CD1c-positive myeloid dendritic cell (primary cell): ENCODE results near the gene PDCD10.

Experiments
- DNase-seq: peaks from one replicate; pipeline ENCODE4 v3.0.0-alpha.2; 2016; ENCODE audit errors: extremely low spot score

Gene PDCD10

GRCh38 chr3:167684388-167684993, 50.2 kb downstream of the PDCD10 start:
- peak; percentile 84 for DNase-seq

GRCh38 chr3:167679526-167679925, 55.2 kb downstream of the PDCD10 start:
- no peak for DNase-seq

- DNase-seq, result no peak
Observed at GRCh38 chr3:167675848-167676247, 58.8 kb downstream of the PDCD10 start.

- DNase-seq, result no peak
Observed at GRCh38 chr3:167673221-167673620, 61.5 kb downstream of the PDCD10 start.

GRCh38 chr3:167671878-167672427, 62.7 kb downstream of the PDCD10 start:
- DNase-seq, result no peak

GRCh38 chr3:167669699-167670098, 65.0 kb downstream of the PDCD10 start:
- no peak for DNase-seq

GRCh38 chr3:167668651-167669050, 66.0 kb downstream of the PDCD10 start:
- DNase-seq, result no peak

GRCh38 chr3:167666563-167666962, 68.1 kb downstream of the PDCD10 start:
- no peak for DNase-seq

GRCh38 chr3:167662919-167663400, 71.7 kb downstream of the PDCD10 start:
- no peak for DNase-seq

GRCh38 chr3:167657684-167658225, 76.9 kb downstream of the PDCD10 start:
- DNase-seq, result no peak

GRCh38 chr3:167656821-167657220, 77.9 kb downstream of the PDCD10 start:
- no peak for DNase-seq

GRCh38 chr3:167653760-167654159, 80.9 kb downstream of the PDCD10 start, which contains the start of gene WDR49:
Gene WDR49 (minus strand): TSS chr3:167653942. CDS start chr3:167653425, 517 bp downstream.
- DNase-seq, result peak; percentile 59

- no peak for DNase-seq
Observed at GRCh38 chr3:167653155-167653554, 81.5 kb downstream of the PDCD10 start.

GRCh38 chr3:167651826-167652225, 82.9 kb downstream of the PDCD10 start:
- DNase-seq, result no peak

- DNase-seq, result no peak
Observed at GRCh38 chr3:167650459-167650858, 84.2 kb downstream of the PDCD10 start.

GRCh38 chr3:167649746-167650145, 84.9 kb downstream of the PDCD10 start:
- DNase-seq, result no peak

GRCh38 chr3:167644611-167645010, 90.1 kb downstream of the PDCD10 start:
- DNase-seq, result no peak
